Measurements from ENCODE around the gene PRRX2. TPM values are rescaled to one million over a fixed set of nuclear protein-coding genes. Genes with fewer than 3 reads are reported as not detected.
"Not testable (repeated sequence)": the region's sequence is repeated elsewhere in the genome, so short reads cannot be mapped to it uniquely, and the experiment has no call there.

Gene PRRX2
- total RNA-seq, 6 donors from 2014 or later = 0.61 to 5.8 (median 1.3) TPM; not detected in 3

DNA sequence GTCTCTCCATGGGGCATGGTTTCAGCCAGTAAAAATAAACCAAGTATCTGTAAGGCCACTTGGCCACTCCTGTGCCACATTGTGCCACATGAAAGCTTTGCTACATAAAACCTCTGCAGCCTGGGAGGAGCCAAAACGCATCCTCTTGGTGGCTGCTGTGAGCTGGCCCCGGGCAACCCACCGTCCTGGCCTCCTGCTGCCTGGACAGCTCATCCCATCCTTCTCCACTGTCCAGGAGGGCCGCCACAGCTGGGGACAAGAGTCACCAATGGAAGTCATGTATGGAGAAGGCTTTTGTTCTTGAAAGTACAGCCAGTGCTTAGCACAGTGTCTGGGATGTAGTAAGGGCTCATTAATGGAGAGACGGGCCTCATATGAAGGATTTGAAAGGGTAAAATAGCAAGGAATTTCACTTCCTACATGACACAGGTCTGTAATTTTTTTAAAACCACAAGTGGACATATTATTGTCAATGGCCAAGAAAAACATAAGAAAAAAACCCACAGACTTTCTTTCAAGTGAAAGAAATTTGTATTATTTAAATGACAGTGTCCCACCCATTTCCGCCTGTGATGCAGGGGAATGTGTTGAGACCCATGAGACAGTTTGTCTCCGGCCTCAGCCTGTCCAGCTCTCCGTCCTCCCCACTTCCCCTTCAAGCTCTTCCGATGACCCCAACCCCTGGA, 80.8 kb downstream of the PRRX2 start:
- H3K27me3 ChIP-seq = no peaks in the 10 kb centered on the region
- no peak for TF ChIP-seq POLR2AphosphoS5 (IDR thresholded peaks at IDR 0.05)
- no peak for TF ChIP-seq POLR2A (IDR thresholded peaks at IDR 0.05)
- TF ChIP-seq, protein P1, sequence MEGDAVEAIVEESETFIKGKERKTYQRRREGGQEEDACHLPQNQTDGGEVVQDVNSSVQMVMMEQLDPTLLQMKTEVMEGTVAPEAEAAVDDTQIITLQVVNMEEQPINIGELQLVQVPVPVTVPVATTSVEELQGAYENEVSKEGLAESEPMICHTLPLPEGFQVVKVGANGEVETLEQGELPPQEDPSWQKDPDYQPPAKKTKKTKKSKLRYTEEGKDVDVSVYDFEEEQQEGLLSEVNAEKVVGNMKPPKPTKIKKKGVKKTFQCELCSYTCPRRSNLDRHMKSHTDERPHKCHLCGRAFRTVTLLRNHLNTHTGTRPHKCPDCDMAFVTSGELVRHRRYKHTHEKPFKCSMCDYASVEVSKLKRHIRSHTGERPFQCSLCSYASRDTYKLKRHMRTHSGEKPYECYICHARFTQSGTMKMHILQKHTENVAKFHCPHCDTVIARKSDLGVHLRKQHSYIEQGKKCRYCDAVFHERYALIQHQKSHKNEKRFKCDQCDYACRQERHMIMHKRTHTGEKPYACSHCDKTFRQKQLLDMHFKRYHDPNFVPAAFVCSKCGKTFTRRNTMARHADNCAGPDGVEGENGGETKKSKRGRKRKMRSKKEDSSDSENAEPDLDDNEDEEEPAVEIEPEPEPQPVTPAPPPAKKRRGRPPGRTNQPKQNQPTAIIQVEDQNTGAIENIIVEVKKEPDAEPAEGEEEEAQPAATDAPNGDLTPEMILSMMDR (IDR thresholded peaks at IDR 0.05) = no peak
- no peak for TF ChIP-seq EP300 (IDR thresholded peaks at IDR 0.05)
- DNase-seq (no peak), ATAC-seq (ENCODE audit: low FRiP score in 2 of 2) (no peak)
- no peak overlapping the region for H3K27ac ChIP-seq
- no peaks in the 10 kb centered on the region for H3K9me3 ChIP-seq
- no peak overlapping the region for H3K4me3 ChIP-seq
- H3K36me3 ChIP-seq = no peaks in the 10 kb centered on the region
- no peaks in the 10 kb centered on the region for H3K4me1 ChIP-seq
- 69 to 78% methylated on average over 8 to 9 of the region's 9 CpGs for WGBS, 2 donors

DNA sequence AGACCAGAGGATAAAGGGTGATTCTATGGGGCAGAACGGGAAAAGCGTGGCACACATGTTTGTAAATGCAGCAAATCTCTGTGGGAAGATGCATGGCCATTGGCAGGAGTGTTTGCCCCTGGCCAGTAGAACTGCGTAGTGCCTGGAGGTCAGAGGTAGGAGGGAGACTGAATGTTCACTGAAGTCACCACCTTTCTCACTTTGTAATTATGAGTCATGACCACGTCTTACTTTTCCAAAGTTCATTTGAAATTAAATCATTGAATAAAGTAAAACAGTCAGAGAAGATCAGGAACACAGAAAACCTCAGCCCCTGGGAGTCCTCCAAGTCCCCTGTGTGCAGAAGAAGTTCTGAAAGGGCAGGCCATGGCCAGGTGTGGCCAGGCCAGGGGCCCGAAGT, 82.8 kb downstream of the PRRX2 start:
- Histone ChIP-seq H3K4me1 (peaks cover 14 to 17% (median 16%) of the 10 kb centered on the region in 4 donors), H3K4me3 (no peak overlapping the region), H3K9me3 (no peaks in the 10 kb centered on the region), H3K27ac (no peak overlapping the region), H3K36me3 (no peaks in the 10 kb centered on the region), H3K27me3 (no peaks in the 10 kb centered on the region)
- no peak for DNase-seq
- ATAC-seq (ENCODE audit: low FRiP score in 2 of 2) = no peak
- WGBS, 2 donors = 76 to 90% methylated on average over 4 to 5 of the region's 5 CpGs
- TF ChIP-seq POLR2A (IDR thresholded peaks at IDR 0.05) = no peak
- no peak for TF ChIP-seq EP300 (IDR thresholded peaks at IDR 0.05)
- TF ChIP-seq POLR2AphosphoS5 (IDR thresholded peaks at IDR 0.05) = no peak
- TF ChIP-seq, protein P1 (IDR thresholded peaks at IDR 0.05) = no peak

DNA sequence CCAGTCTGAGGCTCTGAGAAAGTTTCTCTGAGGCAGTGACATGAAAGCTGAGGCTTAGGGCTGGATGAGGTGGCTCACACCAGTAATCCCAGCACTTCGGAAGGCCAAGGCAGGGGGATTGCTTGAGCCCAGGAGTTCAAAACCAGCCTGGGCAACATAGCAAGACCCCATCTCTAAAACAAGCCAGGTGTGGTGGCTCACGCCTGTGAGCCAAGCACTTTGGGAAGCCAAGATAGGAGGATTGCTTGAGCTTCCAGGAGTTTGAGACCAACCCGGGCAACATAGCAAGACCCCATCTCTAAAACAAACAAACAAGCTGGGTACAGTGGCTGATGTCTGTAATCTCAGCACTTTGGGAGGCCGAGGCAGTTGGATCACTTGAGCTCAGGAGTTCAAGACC, 83.6 kb downstream of the PRRX2 start:
- WGBS, 2 donors = 80 to 92% methylated on average over 4 of the region's 4 CpGs

DNA sequence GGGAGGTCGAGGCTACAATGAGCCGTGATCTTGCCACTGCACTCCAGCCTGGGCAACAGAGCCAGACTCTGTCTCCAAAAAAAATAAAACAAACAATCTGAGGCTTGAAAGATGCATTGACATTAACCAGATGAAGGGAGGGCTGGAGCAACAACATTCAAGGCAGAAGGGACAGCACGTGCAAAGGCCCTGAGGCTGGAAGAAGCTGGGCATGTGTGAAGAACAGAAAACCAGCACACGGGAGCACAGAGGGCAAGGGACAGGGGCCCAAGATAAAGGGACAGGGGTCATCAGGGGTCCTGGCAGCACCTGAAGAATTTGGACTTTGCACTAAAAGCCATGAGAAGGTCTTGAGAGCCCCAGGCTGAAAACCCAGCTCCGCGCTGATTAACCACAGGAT, 84.1 kb downstream of the PRRX2 start:
- Histone ChIP-seq H3K36me3 (no peaks in the 10 kb centered on the region), H3K27ac (no peak overlapping the region), H3K4me3 (no peak overlapping the region), H3K27me3 (no peaks in the 10 kb centered on the region), H3K4me1 (peaks cover 16 to 18% (median 17%) of the 10 kb centered on the region in 4 donors), H3K9me3 (no peaks in the 10 kb centered on the region)
- WGBS, 2 donors = 85 to 96% methylated on average over 6 of the region's 6 CpGs
- TF ChIP-seq POLR2A (IDR thresholded peaks at IDR 0.05) (no peak), POLR2AphosphoS5 (IDR thresholded peaks at IDR 0.05) (no peak), EP300 (IDR thresholded peaks at IDR 0.05) (no peak)
- TF ChIP-seq, protein P1 (IDR thresholded peaks at IDR 0.05) = no peak
- ATAC-seq (ENCODE audit: low FRiP score in 2 of 2) (no peak), DNase-seq (no peak)

More for the DNA sequence above, 83.6 kb downstream of the PRRX2 start:
- H3K36me3 ChIP-seq; H3K27me3 ChIP-seq; ATAC-seq (ENCODE audit: low FRiP score in 2 of 2); H3K9me3 ChIP-seq; H3K27ac ChIP-seq; H3K4me3 ChIP-seq; DNase-seq: not testable (repeated sequence)
- peaks cover 16 to 18% (median 17%) of the 10 kb centered on the region in 4 donors for H3K4me1 ChIP-seq

DNA sequence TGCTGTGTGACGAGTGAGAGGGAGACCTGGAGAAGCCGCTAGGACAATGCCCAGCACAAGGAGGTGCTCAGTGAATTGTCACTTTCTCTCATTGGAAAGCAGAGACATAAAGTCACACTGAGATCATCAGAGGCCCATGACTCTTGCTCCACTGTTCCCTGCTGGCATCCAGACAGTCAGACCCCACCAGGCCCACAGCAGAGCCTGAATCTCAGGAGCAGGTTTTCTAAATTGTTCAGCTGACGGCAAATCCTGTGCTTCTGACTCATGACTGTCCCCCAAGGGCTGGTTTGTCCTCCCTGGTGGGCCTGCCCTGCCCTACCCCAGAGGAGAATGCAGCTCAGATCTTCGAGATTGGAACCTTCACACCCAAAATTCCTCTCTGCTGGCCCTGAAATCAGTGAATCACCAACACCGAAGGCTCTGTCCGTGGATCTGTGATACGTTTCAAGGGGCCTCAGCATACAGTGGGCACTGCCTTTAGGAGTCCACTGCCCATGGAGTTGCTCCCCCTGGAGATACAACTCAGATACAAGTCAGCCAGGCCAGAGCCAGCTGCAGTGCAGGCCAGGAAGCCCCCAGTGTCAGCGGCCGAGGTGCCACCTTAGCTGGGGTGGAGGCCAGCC, 84.7 kb downstream of the PRRX2 start:
- Histone ChIP-seq H3K4me1 (peaks cover 16 to 18% (median 17%) of the 10 kb centered on the region in 4 donors), H3K27ac (no peak overlapping the region), H3K27me3 (no peaks in the 10 kb centered on the region), H3K9me3 (no peaks in the 10 kb centered on the region), H3K36me3 (no peaks in the 10 kb centered on the region), H3K4me3 (no peak overlapping the region)
- no peak for TF ChIP-seq POLR2AphosphoS5 (IDR thresholded peaks at IDR 0.05)
- WGBS, 2 donors = 92 to 93% methylated on average over 8 to 9 of the region's 9 CpGs
- no peak for DNase-seq
- ATAC-seq (ENCODE audit: low FRiP score in 2 of 2) = no peak

All from upper lobe of left lung (tissue), 6 donors.